ENCODE results near the gene STRIT1. TPM values are rescaled to one million over a fixed set of nuclear protein-coding genes. Genes with fewer than 3 reads are reported as not detected.

The STRIT1 gene
- total and polyA plus RNA-seq, 9 donors = not detected

- DNase-seq = no peak
- intact Hi-C loops (cut with DNase I) = no loop called here
- TF ChIP-seq CTCF (IDR thresholded peaks at IDR 0.05) = no peak
- WGBS, 3 donors = 6 to 9% (median 6%) methylated on average over 1 of the region's 1 CpG
- Histone ChIP-seq H3K4me1 (ENCODE audit: insufficient read depth) (no peaks in the 10 kb centered on the region), H3K36me3 (no peaks in the 10 kb centered on the region), H3K27me3 (no peaks in the 10 kb centered on the region), H3K9me3 (no peaks in the 10 kb centered on the region), H3K4me3 (no peak overlapping the region), H3K27ac (no peak overlapping the region)
These were observed 49.3 kb downstream of the STRIT1 start for GRCh38 chr3:155244216-155244615.

- no peaks in the 10 kb centered on the region for H3K27me3 ChIP-seq
- intact Hi-C loops (cut with DNase I) = no loop called here
- no peaks in the 10 kb centered on the region for H3K36me3 ChIP-seq
- no peak overlapping the region for H3K27ac ChIP-seq
- DNase-seq = no peak
- no peaks in the 10 kb centered on the region for H3K9me3 ChIP-seq
- TF ChIP-seq CTCF (IDR thresholded peaks at IDR 0.05) = no peak
- TF ChIP-seq POLR2A (IDR thresholded peaks at IDR 0.05) = no peak
- no peaks in the 10 kb centered on the region for H3K4me1 ChIP-seq (ENCODE audit: insufficient read depth)
- 91 to 97% (median 94%) methylated on average over 2 of the region's 2 CpGs for WGBS, 3 donors
- H3K4me3 ChIP-seq = no peak overlapping the region
These were observed 50.0 kb downstream of the STRIT1 start for GRCh38 chr3:155243512-155243921.

GRCh38 chr3:155242342-155242741, 51.1 kb downstream of the STRIT1 start:
- no peaks in the 10 kb centered on the region for H3K4me1 ChIP-seq (ENCODE audit: insufficient read depth)
- intact Hi-C loops (cut with DNase I) = loop anchor here in 1 of 4 donors (1.0 kb wide), 1 partner anchor 35 kb away; no protein-coding TSS in a partner anchor

GRCh38 chr3:155241579-155241978, 51.9 kb downstream of the STRIT1 start:
- Histone ChIP-seq H3K27ac (no peak overlapping the region), H3K9me3 (no peaks in the 10 kb centered on the region), H3K4me1 (ENCODE audit: insufficient read depth) (no peaks in the 10 kb centered on the region), H3K27me3 (no peaks in the 10 kb centered on the region), H3K36me3 (no peaks in the 10 kb centered on the region), H3K4me3 (no peak overlapping the region)
- intact Hi-C loops (cut with DNase I) = no loop called here
- no peak for DNase-seq
- WGBS, 3 donors = 47 to 57% (median 52%) methylated on average over 4 of the region's 4 CpGs
- no peak for TF ChIP-seq EP300 (IDR thresholded peaks at IDR 0.05)
- TF ChIP-seq CTCF (IDR thresholded peaks at IDR 0.05) = no peak
- TF ChIP-seq POLR2A (IDR thresholded peaks at IDR 0.05) = no peak

More at GRCh38 chr3:155242342-155242741, 51.1 kb downstream of the STRIT1 start:
- no peak for DNase-seq
- H3K27me3 ChIP-seq = no peaks in the 10 kb centered on the region
- no peaks in the 10 kb centered on the region for H3K36me3 ChIP-seq
- no peak overlapping the region for H3K4me3 ChIP-seq
- TF ChIP-seq EP300 (IDR thresholded peaks at IDR 0.05) (no peak), CTCF (IDR thresholded peaks at IDR 0.05) (no peak), POLR2A (IDR thresholded peaks at IDR 0.05) (no peak)
- H3K27ac ChIP-seq = no peak overlapping the region
- H3K9me3 ChIP-seq = no peaks in the 10 kb centered on the region

Other genes with a start within 250 kb of the STRIT1 start
- gene MME, start 213.4 kb downstream of the STRIT1 start, total RNA-seq = 1 to 10 TPM in 6 of 7 donors, under 1 TPM in 1; 0.56 to 3.1 (median 1.5) TPM
- 1 to 10 TPM in 1 of 2 donors, under 1 TPM in 1; 0.80 to 2.5 TPM for gene MME, start 213.4 kb downstream of the STRIT1 start, polyA plus RNA-seq

Measured in ovary (tissue), 9 donors.